ENCODE measurements around the gene INSIG2.

DNA sequence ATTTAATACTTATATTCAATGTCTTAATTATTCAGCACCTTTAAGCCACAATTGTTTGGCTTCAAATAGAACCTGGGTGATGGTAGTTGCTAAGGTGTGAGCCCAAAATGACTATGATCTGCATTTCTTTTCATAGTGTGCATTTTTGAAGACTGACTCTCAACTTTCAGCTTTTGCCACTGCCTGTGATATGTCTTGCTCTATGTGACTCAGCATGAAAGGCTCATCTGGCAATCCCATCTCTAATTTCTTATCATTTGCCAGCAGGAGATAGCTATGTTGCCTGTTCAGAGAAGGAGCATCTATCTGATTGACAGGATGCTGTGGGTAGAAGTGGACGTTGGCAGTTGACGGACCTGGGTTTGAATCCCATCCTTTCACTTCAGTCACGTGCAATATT lies 39.9 kb upstream of the INSIG2 start:
- no peak for TF ChIP-seq CTCF (IDR thresholded peaks at IDR 0.05 in 4 of 5, conservative IDR thresholded peaks at IDR 0.05 in 1 of 5)
- TF ChIP-seq POLR2A (IDR thresholded peaks at IDR 0.05), result no peak
